Osteoblast (primary cell): ENCODE measurements around the gene FBXO44. TPM values are rescaled to one million over a fixed set of nuclear protein-coding genes. Genes with fewer than 3 reads are reported as not detected.

Experiments
- DNase-seq: peaks from one replicate; pipeline ENCODE4 v3.0.0; 2011; ENCODE audit warnings: low spot score, mixed read lengths; ENCODE audit not compliant: insufficient read length; ENCODE audit errors: missing footprints
- H2AFZ ChIP-seq: 2 replicates; pipeline ENCODE4 v1.6.0; 2011; ENCODE audit warnings: mild to moderate bottlenecking, low read length
- H3K27ac ChIP-seq: 2 replicates; pipeline ENCODE4 v1.5.1; 2011; ENCODE audit warnings: mild to moderate bottlenecking, low read depth, low read length, moderate library complexity
- H3K27me3 ChIP-seq: 2 replicates; pipeline ENCODE4 v1.6.0; 2012; ENCODE audit warnings: mild to moderate bottlenecking, control low read depth, inconsistent platforms, low read length, moderate library complexity; ENCODE audit not compliant: insufficient read depth
- H3K36me3 ChIP-seq: 2 replicates; pipeline ENCODE4 v1.5.1; 2011; ENCODE audit warnings: mild to moderate bottlenecking, low read length, control low read depth, moderate library complexity; ENCODE audit not compliant: insufficient read depth
- H3K4me1 ChIP-seq: 2 replicates; pipeline ENCODE4 v1.5.1; 2011; ENCODE audit warnings: mild to moderate bottlenecking, low read length, control low read depth, moderate library complexity; ENCODE audit not compliant: insufficient read depth
- H3K4me2 ChIP-seq: 2 replicates; pipeline ENCODE4 v1.6.0; 2011; ENCODE audit warnings: mild to moderate bottlenecking, low read length; ENCODE audit not compliant: insufficient read depth
- H3K4me3 ChIP-seq: fragments of 200-600 bp; sonication (generic); 3 replicates; pipeline ENCODE4 v1.5.1; 2012; ENCODE audit warnings: mild to moderate bottlenecking, low read length, inconsistent platforms; ENCODE audit not compliant: insufficient read depth
- H3K79me2 ChIP-seq: 2 replicates; pipeline ENCODE4 v1.6.0; 2012; ENCODE audit warnings: mild to moderate bottlenecking, low read length, control low read depth, inconsistent platforms; ENCODE audit not compliant: insufficient read depth
- H3K9me3 ChIP-seq: 2 replicates; pipeline ENCODE4 v1.5.1; 2011; ENCODE audit warnings: low read depth, low read length, control low read depth
- H4K20me1 ChIP-seq: 2 replicates; pipeline ENCODE4 v1.6.0; 2012; ENCODE audit warnings: mild to moderate bottlenecking, low read length, control low read depth; ENCODE audit not compliant: insufficient read depth
- CTCF ChIP-seq: IDR thresholded peaks from 2 replicates; pipeline ENCODE4 v1.5.1; 2011; ENCODE audit warnings: mild to moderate bottlenecking, low read depth, low read length, moderate library complexity; ENCODE audit errors: extremely low read depth
- total RNA-seq: library from RNA; depleted of rRNA; stranded (reverse); fragments of >200 nt; gene quantifications from 2 replicates; pipeline ENCODE4 v1.2.3, GENCODE V29; 2012

Gene FBXO44
- total RNA-seq, 1 donor: 16.3 TPM

GRCh38 chr1:11664336-11665065 is 9.8 kb downstream of the FBXO44 start:
- H3K36me3 ChIP-seq: no peaks in the 10 kb centered on the region
- peaks cover 3% of the 10 kb centered on the region for H4K20me1 ChIP-seq
- H3K4me1 ChIP-seq: peaks cover 5% of the 10 kb centered on the region
- peak overlapping the region; percentile 74 for H3K4me3 ChIP-seq
- no peaks in the 10 kb centered on the region for H3K27me3 ChIP-seq
- no peaks in the 10 kb centered on the region for H3K9me3 ChIP-seq
- H3K4me2 ChIP-seq: peak overlapping the region; percentile 77
- DNase-seq: peak; percentile 92
- no peak for TF ChIP-seq CTCF
- H3K27ac ChIP-seq: no peak overlapping the region
- H3K79me2 ChIP-seq: no peaks in the 10 kb centered on the region
- H2AFZ ChIP-seq: peak overlapping the region; percentile 84

- H2AFZ ChIP-seq: no peak overlapping the region
- no peak overlapping the region for H3K27ac ChIP-seq
- H3K36me3 ChIP-seq: no peaks in the 10 kb centered on the region
- H3K27me3 ChIP-seq: no peaks in the 10 kb centered on the region
- no peak for TF ChIP-seq CTCF
- H3K4me3 ChIP-seq: no peak overlapping the region
- no peak overlapping the region for H3K4me2 ChIP-seq
- peaks cover 3% of the 10 kb centered on the region for H4K20me1 ChIP-seq
- DNase-seq: no peak
- peaks cover 5% of the 10 kb centered on the region for H3K4me1 ChIP-seq
- no peaks in the 10 kb centered on the region for H3K9me3 ChIP-seq
- no peaks in the 10 kb centered on the region for H3K79me2 ChIP-seq
Observed at GRCh38 chr1:11668516-11668915, 13.8 kb downstream of the FBXO44 start.

GRCh38 chr1:11670747-11671146 is 16.1 kb downstream of the FBXO44 start:
- TF ChIP-seq CTCF: no peak

GRCh38 chr1:11671205-11671543 is 16.5 kb downstream of the FBXO44 start:
- Histone ChIP-seq H3K4me3 (no peak overlapping the region), H3K9me3 (no peaks in the 10 kb centered on the region), H3K4me1 (peaks cover 5% of the 10 kb centered on the region), H3K79me2 (no peaks in the 10 kb centered on the region), H3K4me2 (no peak overlapping the region), H4K20me1 (peaks cover 7% of the 10 kb centered on the region), H3K27me3 (no peaks in the 10 kb centered on the region), H3K36me3 (peaks cover 17% of the 10 kb centered on the region), H2AFZ (no peak overlapping the region), H3K27ac (no peak overlapping the region)
- no peak for TF ChIP-seq CTCF
- peak; percentile 31 for DNase-seq

More at GRCh38 chr1:11670747-11671146, 16.1 kb downstream of the FBXO44 start:
- H3K27ac ChIP-seq: no peak overlapping the region
- H3K36me3 ChIP-seq: peaks cover 15% of the 10 kb centered on the region
- peaks cover 5% of the 10 kb centered on the region for H3K4me1 ChIP-seq
- peaks cover 7% of the 10 kb centered on the region for H4K20me1 ChIP-seq
- DNase-seq: peak; percentile 79
- no peaks in the 10 kb centered on the region for H3K27me3 ChIP-seq
- no peak overlapping the region for H2AFZ ChIP-seq
- no peaks in the 10 kb centered on the region for H3K79me2 ChIP-seq
- H3K9me3 ChIP-seq: no peaks in the 10 kb centered on the region
- H3K4me2 ChIP-seq: no peak overlapping the region
- H3K4me3 ChIP-seq: no peak overlapping the region
